Measurements from ENCODE around the gene SDHAF4.

SDHAF4 gene

DNA sequence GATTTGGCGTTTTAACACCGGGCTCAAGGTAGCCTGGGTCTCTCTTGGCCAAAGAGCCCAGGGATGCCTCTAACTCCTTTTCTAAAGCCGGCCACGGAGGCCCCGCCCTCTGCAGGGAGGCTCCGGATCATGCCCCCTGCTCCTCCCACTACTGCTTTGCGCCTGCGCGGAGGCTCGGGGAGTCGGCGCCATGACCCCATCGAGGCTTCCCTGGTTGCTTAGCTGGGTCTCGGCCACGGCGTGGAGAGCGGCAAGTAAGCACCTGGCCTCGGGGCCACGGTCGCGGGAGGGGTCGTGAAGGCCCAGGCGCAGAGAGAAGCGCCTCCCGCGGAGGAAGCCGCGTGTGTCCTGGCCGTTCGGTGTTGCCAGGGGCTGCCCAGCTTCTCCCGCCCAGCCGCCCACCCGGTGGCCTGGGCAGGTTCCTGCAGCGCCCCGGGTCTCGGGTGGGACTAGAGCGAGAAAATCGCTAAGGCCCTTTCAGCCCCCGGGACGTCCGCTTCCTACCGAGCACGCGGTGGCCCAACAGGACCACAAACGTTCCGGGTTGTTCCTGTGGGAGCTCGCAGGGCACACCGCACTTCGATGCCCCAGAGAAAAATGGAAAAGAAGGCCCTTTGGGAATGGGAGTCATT is at the start of gene SDHAF4:
TSS of gene SDHAF4 (plus strand) at position 180 of the 632 bp plus-strand sequence. CDS start at position 191, 11 bp downstream.
- no peaks in the 10 kb centered on the region for H3K36me3 ChIP-seq (ENCODE audit: control insufficient read depth, insufficient read depth, low read length)
- H3K27me3 ChIP-seq (ENCODE audit: control insufficient read depth, insufficient read depth, low read length) = no peaks in the 10 kb centered on the region
- peak; percentile 80 for DNase-seq (ENCODE audit: low read depth, low spot score)
- H3K27ac ChIP-seq (ENCODE audit: low read length) = no peak within 1 kb of the TSS
- no peaks in the 10 kb centered on the region for H3K9me3 ChIP-seq (ENCODE audit: control insufficient read depth, insufficient read depth, low read length)
- WGBS (ENCODE audit: insufficient coverage, insufficient read length) = no CpG with 5 or more reads among the region's 49 CpGs
- no peaks in the 10 kb centered on the region for H3K4me1 ChIP-seq (ENCODE audit: control insufficient read depth, insufficient read depth, low read length)
- peak within 1 kb of the TSS; percentile 96 for H3K4me3 ChIP-seq (ENCODE audit: low read length)

DNA sequence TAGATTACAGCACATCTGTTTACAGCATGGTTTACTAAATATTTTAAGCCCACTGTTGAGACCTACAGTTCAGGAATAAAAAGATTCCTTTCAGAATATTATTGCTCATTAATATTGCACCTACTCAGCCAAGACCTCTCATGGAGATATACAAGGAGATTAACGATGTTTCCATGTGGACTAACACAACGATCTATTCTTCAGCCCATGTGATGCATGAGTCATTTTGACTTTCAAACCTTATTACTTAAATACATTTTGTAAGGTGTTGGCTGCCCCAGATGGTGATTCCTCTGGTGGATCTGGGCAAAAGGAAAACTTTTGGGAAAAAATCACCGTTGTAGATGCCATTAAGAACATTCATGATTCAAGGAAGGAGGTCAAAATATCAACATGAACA is 48.0 kb upstream of the SDHAF4 start:
- Histone ChIP-seq H3K4me1 (ENCODE audit: control insufficient read depth, insufficient read depth, low read length) (no peaks in the 10 kb centered on the region), H3K27ac (ENCODE audit: low read length) (no peak overlapping the region), H3K27me3 (ENCODE audit: control insufficient read depth, insufficient read depth, low read length) (no peaks in the 10 kb centered on the region), H3K4me3 (ENCODE audit: low read length) (no peak overlapping the region), H3K9me3 (ENCODE audit: control insufficient read depth, insufficient read depth, low read length) (no peaks in the 10 kb centered on the region), H3K36me3 (ENCODE audit: control insufficient read depth, insufficient read depth, low read length) (no peaks in the 10 kb centered on the region)
- no CpG with 5 or more reads among the region's 3 CpGs for whole genome bisulfite sequencing (ENCODE audit: insufficient coverage, insufficient read length)
- DNase-seq (ENCODE audit: low read depth, low spot score) = no peak

DNA sequence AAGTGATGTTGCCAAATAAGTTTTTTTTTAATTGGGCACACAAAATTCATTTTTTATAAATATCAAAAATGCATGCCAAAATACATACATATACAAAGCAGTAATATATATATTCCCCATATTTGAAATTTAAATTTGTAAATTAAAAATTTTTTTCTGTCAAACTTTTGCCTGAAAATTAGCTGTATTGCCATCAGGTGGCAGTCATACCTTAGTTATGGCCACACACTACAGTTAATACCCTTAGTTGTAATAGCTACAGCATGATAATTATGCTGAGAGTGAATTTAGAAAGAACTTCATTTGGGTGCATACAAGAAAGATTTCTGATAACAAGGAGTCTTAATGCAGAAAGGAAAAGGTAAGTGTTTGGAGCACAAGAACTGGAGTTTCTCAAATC is 46.2 kb upstream of the SDHAF4 start:
- no peak for DNase-seq (ENCODE audit: low read depth, low spot score)
- no peak overlapping the region for H3K27ac ChIP-seq (ENCODE audit: low read length)
- H3K9me3 ChIP-seq (ENCODE audit: control insufficient read depth, insufficient read depth, low read length) = no peaks in the 10 kb centered on the region
- no peak overlapping the region for H3K4me3 ChIP-seq (ENCODE audit: low read length)
- H3K27me3 ChIP-seq (ENCODE audit: control insufficient read depth, insufficient read depth, low read length) = no peaks in the 10 kb centered on the region
- no peaks in the 10 kb centered on the region for H3K36me3 ChIP-seq (ENCODE audit: control insufficient read depth, insufficient read depth, low read length)
- no peaks in the 10 kb centered on the region for H3K4me1 ChIP-seq (ENCODE audit: control insufficient read depth, insufficient read depth, low read length)

DNA sequence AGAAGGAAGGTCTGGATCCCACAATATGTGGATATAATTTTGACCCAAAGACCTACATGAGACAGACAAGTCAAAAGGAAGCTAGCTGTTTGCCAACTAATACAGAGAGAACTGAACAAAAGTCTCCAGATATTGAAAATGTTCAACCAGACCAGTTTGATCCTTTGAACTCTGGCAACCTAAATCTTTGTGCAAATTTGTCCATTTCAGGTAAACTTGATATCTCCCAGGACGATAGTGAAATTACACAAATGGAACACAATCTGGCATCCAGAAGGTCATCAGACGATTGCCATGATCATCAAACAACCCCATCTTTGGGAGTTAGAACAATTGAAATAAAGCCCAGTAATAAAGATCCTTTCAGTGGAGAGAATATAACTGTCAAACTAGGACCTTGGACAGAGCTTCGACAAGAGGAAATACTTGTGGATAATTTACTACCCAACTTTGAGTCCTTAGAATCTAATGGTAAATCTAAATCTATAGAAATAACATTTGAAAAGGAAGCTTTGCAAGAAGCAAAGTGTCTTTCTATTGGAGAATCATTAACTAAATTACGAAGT is 41.9 kb upstream of the SDHAF4 start:
- no peak overlapping the region for H3K27ac ChIP-seq (ENCODE audit: low read length)
- no peaks in the 10 kb centered on the region for H3K9me3 ChIP-seq (ENCODE audit: control insufficient read depth, insufficient read depth, low read length)
- H3K27me3 ChIP-seq (ENCODE audit: control insufficient read depth, insufficient read depth, low read length) = no peaks in the 10 kb centered on the region
- no peaks in the 10 kb centered on the region for H3K36me3 ChIP-seq (ENCODE audit: control insufficient read depth, insufficient read depth, low read length)
- no peak for DNase-seq (ENCODE audit: low read depth, low spot score)
- no peak overlapping the region for H3K4me3 ChIP-seq (ENCODE audit: low read length)
- H3K4me1 ChIP-seq (ENCODE audit: control insufficient read depth, insufficient read depth, low read length) = no peaks in the 10 kb centered on the region
- WGBS (ENCODE audit: insufficient coverage, insufficient read length) = no CpG with 5 or more reads among the region's 4 CpGs

DNA sequence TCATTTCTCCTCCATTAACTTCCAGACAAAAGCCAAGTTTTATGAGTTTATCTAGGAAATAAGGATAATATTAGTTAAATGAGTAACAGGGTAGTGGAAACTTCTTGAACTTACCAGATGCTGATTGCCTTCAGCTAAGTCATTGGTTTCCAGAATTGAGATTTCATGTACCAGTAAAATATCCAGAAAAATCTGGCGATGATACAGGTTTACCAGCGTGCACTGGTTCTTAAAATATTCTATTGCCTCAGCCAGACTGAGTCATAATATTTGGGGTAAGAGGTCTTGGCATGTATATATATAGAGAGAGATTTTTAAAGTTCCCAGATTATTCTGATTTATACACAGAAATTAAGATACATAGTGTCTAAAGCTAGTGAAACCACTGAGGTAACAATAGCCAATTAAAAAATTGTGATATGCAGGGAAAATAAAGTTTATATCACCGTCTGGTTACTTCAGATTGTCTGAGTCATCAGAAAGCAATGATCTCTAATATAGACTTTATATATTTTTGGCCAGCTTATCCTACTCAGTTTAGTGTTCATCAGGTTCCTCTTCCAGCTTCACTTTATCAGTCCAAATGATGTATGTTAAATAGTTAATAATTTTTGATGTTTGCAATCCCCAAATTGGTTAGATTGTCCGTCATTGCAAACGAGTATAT is 39.5 kb upstream of the SDHAF4 start:
- Histone ChIP-seq H3K4me3 (ENCODE audit: low read length) (no peak overlapping the region), H3K9me3 (ENCODE audit: control insufficient read depth, insufficient read depth, low read length) (no peaks in the 10 kb centered on the region)
- no CpG with 5 or more reads among the region's 5 CpGs for WGBS (ENCODE audit: insufficient coverage, insufficient read length)

DNA sequence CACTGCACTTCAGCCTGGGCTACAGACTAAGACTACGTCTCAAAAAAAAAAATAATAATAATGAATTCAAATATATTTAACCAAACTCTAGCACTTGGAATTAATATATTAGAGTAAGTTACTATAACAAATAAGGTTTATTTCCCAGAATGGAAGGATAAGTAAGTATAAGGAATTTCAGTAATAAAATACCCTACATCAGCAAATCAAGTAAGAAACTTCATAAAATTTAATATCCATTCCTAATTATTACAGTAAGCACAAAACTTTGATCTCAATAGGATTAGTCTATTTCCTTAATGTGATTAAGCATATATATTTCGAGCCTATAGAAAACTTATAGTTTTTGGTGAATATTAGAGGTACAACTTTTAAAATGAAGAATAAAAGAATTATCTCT is 36.7 kb upstream of the SDHAF4 start:
- Histone ChIP-seq H3K4me3 (ENCODE audit: low read length) (no peak overlapping the region), H3K27ac (ENCODE audit: low read length) (no peak overlapping the region), H3K27me3 (ENCODE audit: control insufficient read depth, insufficient read depth, low read length) (no peaks in the 10 kb centered on the region), H3K36me3 (ENCODE audit: control insufficient read depth, insufficient read depth, low read length) (no peaks in the 10 kb centered on the region), H3K9me3 (ENCODE audit: control insufficient read depth, insufficient read depth, low read length) (no peaks in the 10 kb centered on the region), H3K4me1 (ENCODE audit: control insufficient read depth, insufficient read depth, low read length) (no peaks in the 10 kb centered on the region)
- WGBS (ENCODE audit: insufficient coverage, insufficient read length) = no CpG with 5 or more reads among the region's 2 CpGs
- DNase-seq (ENCODE audit: low read depth, low spot score) = no peak

More for the DNA sequence above, 39.5 kb upstream of the SDHAF4 start:
- Histone ChIP-seq H3K36me3 (ENCODE audit: control insufficient read depth, insufficient read depth, low read length) (no peaks in the 10 kb centered on the region), H3K27ac (ENCODE audit: low read length) (no peak overlapping the region), H3K4me1 (ENCODE audit: control insufficient read depth, insufficient read depth, low read length) (no peaks in the 10 kb centered on the region), H3K27me3 (ENCODE audit: control insufficient read depth, insufficient read depth, low read length) (no peaks in the 10 kb centered on the region)
- DNase-seq (ENCODE audit: low read depth, low spot score) = no peak

DNA sequence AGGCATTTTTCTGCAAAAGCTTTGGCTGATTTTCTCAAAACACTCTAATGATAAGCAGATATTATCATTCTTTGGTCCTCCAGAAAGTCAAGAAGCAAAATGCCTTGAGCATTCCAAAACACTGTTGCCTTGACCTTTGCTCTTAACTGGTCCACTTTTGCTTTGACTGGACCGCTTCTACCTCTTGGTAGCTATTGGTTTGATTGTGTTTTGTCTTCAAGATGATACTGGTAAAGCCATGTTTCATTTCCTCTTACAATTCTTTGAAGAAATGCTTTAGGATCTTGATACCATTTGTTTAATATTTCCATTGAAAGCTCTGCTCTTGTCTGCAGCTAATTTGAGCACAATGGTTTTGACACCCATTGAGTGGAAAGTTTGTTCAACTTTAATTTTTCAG is 35.6 kb upstream of the SDHAF4 start:
- H3K27ac ChIP-seq (ENCODE audit: low read length) = no peak overlapping the region
- H3K27me3 ChIP-seq (ENCODE audit: control insufficient read depth, insufficient read depth, low read length) = no peaks in the 10 kb centered on the region
- no peaks in the 10 kb centered on the region for H3K9me3 ChIP-seq (ENCODE audit: control insufficient read depth, insufficient read depth, low read length)
- no peaks in the 10 kb centered on the region for H3K4me1 ChIP-seq (ENCODE audit: control insufficient read depth, insufficient read depth, low read length)
- 0 out of 2 replicates have a peak, but pooled peaks cover 2% of the 10 kb centered on the region for H3K36me3 ChIP-seq (ENCODE audit: control insufficient read depth, insufficient read depth, low read length)
- DNase-seq (ENCODE audit: low read depth, low spot score) = no peak
- WGBS (ENCODE audit: insufficient coverage, insufficient read length) = no CpG with 5 or more reads among the region's 1 CpG
- no peak overlapping the region for H3K4me3 ChIP-seq (ENCODE audit: low read length)

DNA sequence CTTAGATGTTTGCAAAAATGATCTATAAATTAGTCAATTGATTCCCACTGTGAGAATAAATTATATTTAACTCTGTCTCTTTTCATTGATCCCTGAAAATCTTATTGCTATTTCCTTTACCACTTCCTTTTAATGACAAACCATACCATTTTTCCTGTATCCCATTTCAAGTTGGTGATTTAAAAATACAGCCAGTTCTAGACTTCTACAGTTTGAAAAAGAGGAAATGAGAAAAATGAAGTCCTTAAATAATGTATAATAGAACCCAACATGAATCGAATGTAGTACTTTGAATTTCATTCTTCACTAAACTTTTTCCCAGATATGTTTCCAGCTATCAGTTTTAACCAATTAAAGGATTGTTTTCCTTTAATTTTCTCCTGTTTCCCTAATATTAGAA is 29.5 kb upstream of the SDHAF4 start:
- no CpG with 5 or more reads among the region's 1 CpG for WGBS (ENCODE audit: insufficient coverage, insufficient read length)

DNA sequence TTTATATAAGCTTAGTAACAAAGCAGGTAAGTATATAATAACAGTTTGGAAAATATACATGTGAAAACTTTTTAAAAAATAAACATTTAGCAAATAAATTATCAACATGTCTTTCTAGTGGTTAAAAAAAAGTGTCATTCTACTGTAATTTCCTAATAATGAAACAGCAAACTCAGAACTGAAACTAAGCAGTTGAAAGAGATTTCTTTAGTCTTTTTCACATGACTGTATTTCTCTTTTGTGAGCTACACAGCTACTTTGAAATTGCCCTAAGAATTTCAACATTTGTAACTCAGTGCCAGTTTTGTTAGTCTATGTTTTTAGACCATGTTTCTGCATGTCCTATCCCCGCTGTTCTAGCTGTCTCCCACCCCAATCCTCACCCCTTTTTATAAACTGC is 28.4 kb upstream of the SDHAF4 start:
- Histone ChIP-seq H3K27ac (ENCODE audit: low read length) (no peak overlapping the region), H3K4me1 (ENCODE audit: control insufficient read depth, insufficient read depth, low read length) (no peaks in the 10 kb centered on the region), H3K4me3 (ENCODE audit: low read length) (no peak overlapping the region), H3K36me3 (ENCODE audit: control insufficient read depth, insufficient read depth, low read length) (0 out of 2 replicates have a peak, but pooled peaks cover 2% of the 10 kb centered on the region), H3K9me3 (ENCODE audit: control insufficient read depth, insufficient read depth, low read length) (no peaks in the 10 kb centered on the region), H3K27me3 (ENCODE audit: control insufficient read depth, insufficient read depth, low read length) (no peaks in the 10 kb centered on the region)
- no peak for DNase-seq (ENCODE audit: low read depth, low spot score)
- no CpG with 5 or more reads among the region's 1 CpG for WGBS (ENCODE audit: insufficient coverage, insufficient read length)

More for the DNA sequence above, 29.5 kb upstream of the SDHAF4 start:
- 0 out of 2 replicates have a peak, but pooled peaks cover 2% of the 10 kb centered on the region for H3K36me3 ChIP-seq (ENCODE audit: control insufficient read depth, insufficient read depth, low read length)
- H3K4me3 ChIP-seq (ENCODE audit: low read length) = no peak overlapping the region
- no peak overlapping the region for H3K27ac ChIP-seq (ENCODE audit: low read length)
- no peaks in the 10 kb centered on the region for H3K9me3 ChIP-seq (ENCODE audit: control insufficient read depth, insufficient read depth, low read length)
- no peak for DNase-seq (ENCODE audit: low read depth, low spot score)
- H3K27me3 ChIP-seq (ENCODE audit: control insufficient read depth, insufficient read depth, low read length) = no peaks in the 10 kb centered on the region
- H3K4me1 ChIP-seq (ENCODE audit: control insufficient read depth, insufficient read depth, low read length) = no peaks in the 10 kb centered on the region

DNA sequence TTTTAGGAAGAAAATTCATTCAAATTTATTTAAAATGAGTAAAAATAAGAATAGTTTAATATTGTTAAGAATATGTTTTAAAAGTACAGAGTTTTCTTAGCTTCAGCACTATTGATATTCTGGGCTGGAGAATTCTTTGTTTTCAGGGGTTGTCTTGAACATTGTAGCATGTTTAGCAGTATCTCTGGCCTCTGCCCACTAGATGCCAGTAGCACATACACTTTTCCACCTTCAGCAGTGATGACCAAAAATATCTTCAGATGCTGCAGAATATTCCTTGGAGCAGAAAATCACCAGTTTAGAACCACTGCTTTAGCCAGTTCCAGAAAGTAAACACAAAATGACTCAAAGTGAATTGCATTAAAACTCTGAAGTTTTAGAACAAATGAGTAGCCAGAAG is 19.4 kb upstream of the SDHAF4 start:
- H3K4me3 ChIP-seq (ENCODE audit: low read length) = no peak overlapping the region
- no peak overlapping the region for H3K27ac ChIP-seq (ENCODE audit: low read length)
- no peaks in the 10 kb centered on the region for H3K9me3 ChIP-seq (ENCODE audit: control insufficient read depth, insufficient read depth, low read length)
- H3K4me1 ChIP-seq (ENCODE audit: control insufficient read depth, insufficient read depth, low read length) = no peaks in the 10 kb centered on the region
- no peaks in the 10 kb centered on the region for H3K36me3 ChIP-seq (ENCODE audit: control insufficient read depth, insufficient read depth, low read length)
- DNase-seq (ENCODE audit: low read depth, low spot score) = no peak
- no peaks in the 10 kb centered on the region for H3K27me3 ChIP-seq (ENCODE audit: control insufficient read depth, insufficient read depth, low read length)

DNA sequence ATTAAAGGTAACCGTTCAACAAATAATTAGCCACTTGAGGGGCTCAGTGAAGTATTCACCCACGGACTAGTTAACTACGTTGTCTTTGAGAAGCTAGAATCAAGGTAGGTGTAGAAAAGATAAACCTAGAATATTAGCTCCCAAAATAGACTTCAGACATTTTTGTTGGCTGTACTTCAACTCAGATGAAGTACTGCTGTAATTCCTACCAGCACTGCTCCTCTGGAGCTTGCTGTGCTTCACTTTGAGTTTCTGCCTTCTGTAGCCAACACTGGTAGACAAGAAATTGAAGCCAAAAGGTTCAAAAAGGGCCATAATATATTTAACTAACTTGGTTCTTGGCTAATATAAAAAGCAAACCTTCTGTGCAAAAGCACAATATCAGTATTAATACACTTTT is 18.8 kb upstream of the SDHAF4 start:
- no peaks in the 10 kb centered on the region for H3K36me3 ChIP-seq (ENCODE audit: control insufficient read depth, insufficient read depth, low read length)
- no peaks in the 10 kb centered on the region for H3K4me1 ChIP-seq (ENCODE audit: control insufficient read depth, insufficient read depth, low read length)
- DNase-seq (ENCODE audit: low read depth, low spot score) = no peak
- no peaks in the 10 kb centered on the region for H3K27me3 ChIP-seq (ENCODE audit: control insufficient read depth, insufficient read depth, low read length)
- no peak overlapping the region for H3K27ac ChIP-seq (ENCODE audit: low read length)
- no peak overlapping the region for H3K4me3 ChIP-seq (ENCODE audit: low read length)
- no CpG with 5 or more reads among the region's 3 CpGs for WGBS (ENCODE audit: insufficient coverage, insufficient read length)
- no peaks in the 10 kb centered on the region for H3K9me3 ChIP-seq (ENCODE audit: control insufficient read depth, insufficient read depth, low read length)

Data from iPS DF 6.9 (cell line).